Thyroid gland (tissue), 4 donors: Measurements from ENCODE around the gene RAI2. TPM values are rescaled to one million over a fixed set of nuclear protein-coding genes. Genes with fewer than 3 reads are reported as not detected.

Experiments used
- DNase-seq, 2 donors: peaks; one replicate each; pipeline ENCODE4 v3.0.0-alpha.2; 2019
- H3K27ac ChIP-seq, 3 donors: fragments of 200-600 bp; sonication (generic); 1 replicate in 2 of 3; 2 replicates in 1 of 3; pipeline ENCODE4 v1.5.1; 2016 to 2019; ENCODE audit warnings: mild to moderate bottlenecking in 1 of 3, moderate library complexity in 1 of 3
- H3K27me3 ChIP-seq: fragments of 200-600 bp; sonication (generic); one replicate; pipeline ENCODE4 v1.5.1; 2019
- H3K36me3 ChIP-seq, 2 donors: fragments of 200-600 bp; sonication (generic); one replicate each; pipeline ENCODE4 v1.5.1; 2016 to 2019
- H3K4me1 ChIP-seq, 2 donors: fragments of 200-600 bp; sonication (generic); one replicate each; pipeline ENCODE4 v1.5.1; 2017 to 2019
- H3K4me3 ChIP-seq, 3 donors: fragments of 200-600 bp; sonication (generic); replicated peaks in 1 of 3; 1 replicate in 2 of 3; 2 replicates in 1 of 3; pipeline ENCODE4 v1.5.1; 2016; ENCODE audit warnings: mild to moderate bottlenecking in 1 of 3
- H3K9me3 ChIP-seq: fragments of 200-600 bp; sonication (generic); one replicate; pipeline ENCODE4 v1.5.1; 2017
- CTCF ChIP-seq, 6 experiments: fragments of 200-600 bp in 3 of 6; fragments of 450-650 bp in 3 of 6; sonication (generic) in 3 of 6; IDR thresholded peaks; one replicate each; pipeline ENCODE4 v1.5.1; 2016 to 2019; ENCODE audit warnings: antibody characterized with exemption in 6 of 6, mild to moderate bottlenecking in 2 of 6, inconsistent platforms in 1 of 6, moderate library complexity in 1 of 6
- POLR2A ChIP-seq, 2 donors: fragments of 450-650 bp; IDR thresholded peaks; one replicate each; pipeline ENCODE4 v1.6.1; 2017; ENCODE audit warnings: antibody characterized with exemption in 2 of 2, mild to moderate bottlenecking in 2 of 2, moderate library complexity in 1 of 2
- WGBS, 2 donors: methylation state at CpG; one replicate each; pipeline ENCODE4 v1.1.5; 2017; 5-methylcytosine and 5-hydroxymethylcytosine counted together
- intact Hi-C: fragments of 100-400 bp; cut with DNase I; formaldehyde crosslinking; loops from one replicate; pipeline ENCODE4 v1.15.1; 2023
- total RNA-seq, 4 donors: library from RNA; depleted of rRNA; stranded (reverse); fragments of >200 nt; gene quantifications; one replicate each; pipeline ENCODE4 v1.2.3, GENCODE V29; 2016

RAI2 gene
- total RNA-seq, 4 donors from 2014 or later, result 12.1 to 18.9 (median 12.8) TPM

GRCh38 chrX:17829566-17829965 is 31.5 kb downstream of the RAI2 start:
- no peaks in the 10 kb centered on the region for H3K9me3 ChIP-seq
- no peak overlapping the region for H3K4me3 ChIP-seq
- no peaks in the 10 kb centered on the region for H3K27me3 ChIP-seq
- peak overlapping the region in 1 of 3 donors; percentile 14 for H3K27ac ChIP-seq
- no peak for TF ChIP-seq CTCF (IDR thresholded peaks at IDR 0.05)
- TF ChIP-seq POLR2A (IDR thresholded peaks at IDR 0.05), result no peak
- no peak for DNase-seq
- no peaks in the 10 kb centered on the region for H3K36me3 ChIP-seq
- intact Hi-C loops, result no loop called here
- 83 to 88% methylated on average over 1 of the region's 1 CpG for WGBS, 2 donors
- peaks cover 3 to 9% of the 10 kb centered on the region in 2 donors for H3K4me1 ChIP-seq

- intact Hi-C loops, result no loop called here
- TF ChIP-seq CTCF (IDR thresholded peaks at IDR 0.05), result no peak
- no peak for TF ChIP-seq POLR2A (IDR thresholded peaks at IDR 0.05)
Observed at GRCh38 chrX:17828171-17828570, 32.9 kb downstream of the RAI2 start.

GRCh38 chrX:17826609-17827496 is 34.2 kb downstream of the RAI2 start:
- no peaks in the 10 kb centered on the region for H3K36me3 ChIP-seq
- H3K4me1 ChIP-seq, result peaks cover 3 to 9% of the 10 kb centered on the region in 2 donors
- no peak overlapping the region for H3K27ac ChIP-seq
- no peak for DNase-seq
- intact Hi-C loops, result no loop called here
- H3K4me3 ChIP-seq, result no peak overlapping the region
- no peaks in the 10 kb centered on the region for H3K27me3 ChIP-seq
- 79 to 91% methylated on average over 5 of the region's 5 CpGs for WGBS, 2 donors
- TF ChIP-seq POLR2A (IDR thresholded peaks at IDR 0.05) (no peak), CTCF (IDR thresholded peaks at IDR 0.05) (no peak)
- H3K9me3 ChIP-seq, result no peaks in the 10 kb centered on the region

More at GRCh38 chrX:17828171-17828570, 32.9 kb downstream of the RAI2 start:
- H3K36me3 ChIP-seq, result no peaks in the 10 kb centered on the region
- peaks cover 3 to 9% of the 10 kb centered on the region in 2 donors for H3K4me1 ChIP-seq
- no peak for DNase-seq
- H3K9me3 ChIP-seq, result no peaks in the 10 kb centered on the region
- H3K27ac ChIP-seq, result no peak overlapping the region
- H3K27me3 ChIP-seq, result no peaks in the 10 kb centered on the region
- WGBS, 2 donors, result 90 to 93% methylated on average over 2 to 3 of the region's 3 CpGs
- H3K4me3 ChIP-seq, result no peak overlapping the region

GRCh38 chrX:17824980-17825379 is 36.1 kb downstream of the RAI2 start:
- no peak for DNase-seq
- no peaks in the 10 kb centered on the region for H3K36me3 ChIP-seq
- H3K27ac ChIP-seq, result no peak overlapping the region
- intact Hi-C loops, result no loop called here
- TF ChIP-seq CTCF (IDR thresholded peaks at IDR 0.05) (no peak), POLR2A (IDR thresholded peaks at IDR 0.05) (no peak)
- peaks cover 0 to 2% of the 10 kb centered on the region in 2 donors for H3K4me1 ChIP-seq
- no peaks in the 10 kb centered on the region for H3K9me3 ChIP-seq
- WGBS, 2 donors, result 28 to 52% methylated on average over 4 of the region's 4 CpGs
- H3K27me3 ChIP-seq, result no peaks in the 10 kb centered on the region
- no peak overlapping the region for H3K4me3 ChIP-seq

- no peak for DNase-seq
- Histone ChIP-seq H3K27ac (no peak overlapping the region), H3K4me3 (no peak overlapping the region), H3K4me1 (no peaks in the 10 kb centered on the region), H3K36me3 (no peaks in the 10 kb centered on the region), H3K27me3 (no peaks in the 10 kb centered on the region), H3K9me3 (no peaks in the 10 kb centered on the region)
- TF ChIP-seq POLR2A (IDR thresholded peaks at IDR 0.05) (no peak), CTCF (IDR thresholded peaks at IDR 0.05) (no peak)
- WGBS, 2 donors, result 72 to 90% methylated on average over 2 of the region's 2 CpGs
- intact Hi-C loops, result no loop called here
Observed at GRCh38 chrX:17822351-17822750, 38.7 kb downstream of the RAI2 start.
